Osteocyte (in vitro differentiated cells): ENCODE measurements around the gene COG4. TPM values are rescaled to one million over a fixed set of nuclear protein-coding genes. Genes with fewer than 3 reads are reported as not detected.

ENCODE experiments used
- DNase-seq: peaks from one replicate; pipeline ENCODE4 v3.0.0; 2021; ENCODE audit warnings: mixed read lengths; ENCODE audit not compliant: unreplicated experiment; ENCODE audit errors: extremely low spot score
- H3K27ac Mint-ChIP-seq: one replicate; pipeline ENCODE4 v1.8.0; 2021; ENCODE audit warnings: mild to moderate bottlenecking, mixed read lengths; ENCODE audit not compliant: unreplicated experiment
- H3K27me3 Mint-ChIP-seq: one replicate; pipeline ENCODE4 v1.8.0; 2021; ENCODE audit warnings: mixed read lengths; ENCODE audit not compliant: unreplicated experiment
- H3K36me3 Mint-ChIP-seq: one replicate; pipeline ENCODE4 v1.8.0; 2021; ENCODE audit warnings: mixed read lengths; ENCODE audit not compliant: unreplicated experiment
- H3K4me1 Mint-ChIP-seq: one replicate; pipeline ENCODE4 v1.8.0; 2021; ENCODE audit warnings: mixed read lengths; ENCODE audit not compliant: unreplicated experiment
- H3K4me3 Mint-ChIP-seq: one replicate; pipeline ENCODE4 v1.8.0; 2021; ENCODE audit warnings: mild to moderate bottlenecking, moderate library complexity, mixed read lengths; ENCODE audit not compliant: unreplicated experiment
- H3K9me3 Mint-ChIP-seq: one replicate; pipeline ENCODE4 v1.8.0; 2021; ENCODE audit warnings: mixed read lengths; ENCODE audit not compliant: unreplicated experiment
- CTCF ChIP-seq: fragments of 200-600 bp; sonication (generic); IDR thresholded peaks from 2 replicates; pipeline ENCODE4 v1.5.0; 2021; ENCODE audit warnings: antibody characterized with exemption, mild to moderate bottlenecking, moderate library complexity
- total RNA-seq: library from RNA; stranded (reverse); gene quantifications from 2 replicates; pipeline ENCODE4 v1.2.1, GENCODE V29; 2021

COG4 gene
- total RNA-seq, 1 donor from 2014 or later, result 69.9 TPM

- H3K36me3 Mint-ChIP-seq, result peaks cover 59% of the 10 kb centered on the region
Observed at GRCh38 chr16:70570967-70571570, 47.7 kb upstream of the COG4 start.

GRCh38 chr16:70569752-70570151 lies 46.4 kb upstream of the COG4 start:
- Mint-ChIP-seq H3K27me3 (no peaks in the 10 kb centered on the region), H3K9me3 (no peaks in the 10 kb centered on the region), H3K27ac (peak overlapping the region; percentile 48), H3K36me3 (peaks cover 67% of the 10 kb centered on the region), H3K4me1 (peaks cover 52% of the 10 kb centered on the region), H3K4me3 (no peak overlapping the region)
- no peak for DNase-seq
- TF ChIP-seq CTCF, result no peak

More at GRCh38 chr16:70570967-70571570, 47.7 kb upstream of the COG4 start:
- Mint-ChIP-seq H3K4me1 (peaks cover 63% of the 10 kb centered on the region), H3K4me3 (no peak overlapping the region), H3K27me3 (no peaks in the 10 kb centered on the region), H3K9me3 (no peaks in the 10 kb centered on the region), H3K27ac (peak overlapping the region; percentile 76)
- TF ChIP-seq CTCF, result no peak
- no peak for DNase-seq

- TF ChIP-seq CTCF, result no peak
- Mint-ChIP-seq H3K27me3 (no peaks in the 10 kb centered on the region), H3K4me3 (no peak overlapping the region), H3K4me1 (peaks cover 43% of the 10 kb centered on the region), H3K9me3 (no peaks in the 10 kb centered on the region), H3K36me3 (peaks cover 76% of the 10 kb centered on the region), H3K27ac (peak overlapping the region; percentile 74)
- no peak for DNase-seq
Observed at GRCh38 chr16:70568601-70569237, 45.4 kb upstream of the COG4 start.

- Mint-ChIP-seq H3K9me3 (no peaks in the 10 kb centered on the region), H3K4me3 (no peak overlapping the region), H3K36me3 (peaks cover 81% of the 10 kb centered on the region), H3K4me1 (peaks cover 9% of the 10 kb centered on the region), H3K27me3 (no peaks in the 10 kb centered on the region), H3K27ac (peak overlapping the region; percentile 31)
- TF ChIP-seq CTCF, result no peak
- no peak for DNase-seq
Observed at GRCh38 chr16:70565053-70565452, 41.7 kb upstream of the COG4 start.

GRCh38 chr16:70563636-70564035 lies 40.3 kb upstream of the COG4 start:
- Mint-ChIP-seq H3K27me3 (no peaks in the 10 kb centered on the region), H3K4me1 (peaks cover 4% of the 10 kb centered on the region), H3K9me3 (no peaks in the 10 kb centered on the region), H3K27ac (no peak overlapping the region), H3K4me3 (no peak overlapping the region), H3K36me3 (peaks cover 69% of the 10 kb centered on the region)
- no peak for DNase-seq
- no peak for TF ChIP-seq CTCF
